IPS DF 6.9 (cell line): ENCODE data around the gene ATF5.
"Not testable (repeated sequence)": the region's sequence is repeated elsewhere in the genome, so short reads cannot be mapped to it uniquely, and the experiment has no call there.

Experiments used
- DNase-seq: peaks from one replicate; pipeline ENCODE4 v3.0.0-alpha.2; 2013; ENCODE audit warnings: low read depth, low spot score
- H3K27ac ChIP-seq: one replicate; pipeline ENCODE4 v1.5.1; 2013; ENCODE audit warnings: low read length, control low read depth
- H3K27me3 ChIP-seq: 2 replicates; pipeline ENCODE4 v1.6.1; 2013; ENCODE audit warnings: mild to moderate bottlenecking, low read length; ENCODE audit not compliant: control insufficient read depth, insufficient read depth
- H3K36me3 ChIP-seq: 2 replicates; pipeline ENCODE4 v1.6.1; 2013; ENCODE audit warnings: low read length; ENCODE audit not compliant: control insufficient read depth, insufficient read depth
- H3K4me1 ChIP-seq: 2 replicates; pipeline ENCODE4 v1.6.1; 2013; ENCODE audit warnings: low read length; ENCODE audit not compliant: control insufficient read depth, insufficient read depth
- H3K4me3 ChIP-seq: 2 replicates; pipeline ENCODE4 v1.5.1; 2013; ENCODE audit warnings: mild to moderate bottlenecking, low read length
- H3K9me3 ChIP-seq: 2 replicates; pipeline ENCODE4 v1.6.1; 2013; ENCODE audit warnings: low read length, inconsistent platforms; ENCODE audit not compliant: control insufficient read depth, insufficient read depth
- WGBS: extraction: QIAGEN DNeasy Blood & Tissue Kit; methylation state at CpG from one replicate; pipeline ENCODE4 v1.1.7; 2013; ENCODE audit warnings: mixed read lengths, missing lambda C conversion rate; ENCODE audit not compliant: insufficient read length, insufficient coverage; 5-methylcytosine and 5-hydroxymethylcytosine counted together

Gene ATF5

DNA sequence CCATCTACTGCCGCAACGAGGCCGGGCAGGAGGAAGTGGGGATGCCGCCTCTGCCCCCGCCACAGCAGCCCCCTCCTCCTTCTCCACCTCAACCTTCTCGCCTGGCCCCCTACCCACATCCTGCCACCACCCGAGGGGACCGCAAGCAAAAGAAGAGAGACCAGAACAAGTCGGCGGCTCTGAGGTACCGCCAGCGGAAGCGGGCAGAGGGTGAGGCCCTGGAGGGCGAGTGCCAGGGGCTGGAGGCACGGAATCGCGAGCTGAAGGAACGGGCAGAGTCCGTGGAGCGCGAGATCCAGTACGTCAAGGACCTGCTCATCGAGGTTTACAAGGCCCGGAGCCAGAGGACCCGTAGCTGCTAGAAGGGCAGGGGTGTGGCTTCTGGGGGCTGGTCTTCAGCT lies 3.7 kb downstream of the ATF5 start:
- WGBS, result no CpG with 5 or more reads among the region's 25 CpGs
- H3K4me1 ChIP-seq, result peaks cover 3% of the 10 kb centered on the region; the same call in 1 of the 2 replicates
- no peaks in the 10 kb centered on the region for H3K9me3 ChIP-seq
- no peak overlapping the region for H3K4me3 ChIP-seq
- no peak for DNase-seq
- no peak overlapping the region for H3K27ac ChIP-seq
- H3K27me3 ChIP-seq, result no peaks in the 10 kb centered on the region
- H3K36me3 ChIP-seq, result peaks cover under 1% of the 10 kb centered on the region; the same call in 1 of the 2 replicates

DNA sequence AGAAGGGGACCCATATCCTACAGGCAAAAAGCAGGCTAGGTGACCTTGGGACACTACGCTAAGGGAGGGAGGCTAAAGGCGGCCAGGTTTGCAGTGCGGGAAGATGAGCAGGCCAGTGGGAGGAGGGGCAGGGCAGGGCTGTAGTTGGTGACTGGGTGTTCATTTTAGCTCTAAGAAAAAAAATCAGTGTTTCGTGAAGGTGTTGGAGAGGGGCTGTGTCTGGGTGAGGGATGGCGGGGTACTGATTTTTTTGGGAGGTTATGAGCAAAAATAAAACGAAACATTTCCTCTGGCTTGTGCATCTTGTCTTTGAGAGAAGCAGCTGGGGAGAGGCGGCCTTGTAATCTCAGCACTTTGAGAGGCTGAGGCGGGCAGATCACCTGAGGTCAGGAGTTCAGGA lies 4.6 kb downstream of the ATF5 start:
- Histone ChIP-seq H3K36me3 (no peaks in the 10 kb centered on the region), H3K9me3 (no peaks in the 10 kb centered on the region), H3K27me3 (no peaks in the 10 kb centered on the region), H3K4me3 (no peak overlapping the region), H3K4me1 (peaks cover 1% of the 10 kb centered on the region; the same call in 1 of the 2 replicates), H3K27ac (no peak overlapping the region)
- WGBS, result 100% methylated on average over 1 of the region's 8 CpGs
- DNase-seq, result no peak

DNA sequence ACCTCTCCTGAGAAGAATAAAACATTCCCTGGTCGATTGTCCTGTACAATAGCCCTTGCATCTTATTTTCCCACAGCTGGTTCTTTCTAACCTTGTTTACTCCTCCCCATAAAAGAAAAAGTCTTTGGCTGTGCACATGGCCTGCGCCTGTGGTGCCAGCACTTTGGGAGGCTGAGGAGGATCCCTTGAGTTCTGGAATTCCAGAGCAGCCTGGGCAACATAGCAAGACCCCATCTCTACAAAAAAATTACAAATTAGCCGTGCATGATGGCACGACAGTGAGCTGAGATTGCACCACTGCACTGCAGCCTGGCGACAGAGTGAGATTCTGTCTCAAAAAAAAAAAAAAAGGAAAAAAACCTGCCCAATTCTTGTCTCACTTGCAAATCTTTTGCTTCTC lies 7.5 kb downstream of the ATF5 start:
- no CpG with 5 or more reads among the region's 5 CpGs for WGBS

DNA sequence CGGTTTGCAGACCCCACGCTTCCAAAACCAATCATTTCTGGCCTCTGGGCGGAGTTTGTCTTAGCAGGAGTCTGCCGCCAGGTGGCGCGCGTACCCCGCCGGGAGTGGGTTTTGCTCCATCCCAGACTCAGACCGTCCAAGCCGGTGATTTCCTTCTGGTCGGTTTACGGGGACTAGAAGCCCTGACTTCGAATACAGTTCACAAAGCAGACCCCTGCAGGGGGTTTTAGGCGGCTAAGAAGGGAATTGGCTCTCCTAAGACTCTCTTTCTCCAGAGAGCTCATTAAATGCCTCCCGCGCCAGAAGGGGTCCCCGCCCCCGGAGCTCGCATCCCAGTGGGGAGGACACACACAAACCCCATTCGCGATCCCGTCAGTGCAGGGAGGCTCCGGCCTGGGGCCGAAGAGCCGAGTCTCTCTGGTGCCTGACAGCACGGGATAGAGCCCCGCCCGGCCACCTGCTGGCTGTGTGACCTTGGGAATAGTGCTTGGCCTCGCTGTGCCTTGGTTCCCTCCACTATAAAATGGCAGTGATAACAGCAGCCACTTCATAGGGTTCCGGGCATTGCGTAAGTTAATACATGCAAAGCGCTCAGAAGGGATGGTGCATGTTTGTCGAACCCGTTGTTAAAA lies 8.9 kb downstream of the ATF5 start:
- H3K9me3 ChIP-seq, result no peaks in the 10 kb centered on the region
- H3K27ac ChIP-seq, result no peak overlapping the region
- no peak for DNase-seq
- H3K27me3 ChIP-seq, result no peaks in the 10 kb centered on the region
- no peaks in the 10 kb centered on the region for H3K4me1 ChIP-seq
- no peak overlapping the region for H3K4me3 ChIP-seq
- H3K36me3 ChIP-seq, result no peaks in the 10 kb centered on the region
- no CpG with 5 or more reads among the region's 35 CpGs for WGBS

More for the DNA sequence above, 7.5 kb downstream of the ATF5 start:
- Histone ChIP-seq H3K9me3 (no peaks in the 10 kb centered on the region), H3K4me1 (no peaks in the 10 kb centered on the region), H3K36me3 (no peaks in the 10 kb centered on the region), H3K27ac (no peak overlapping the region), H3K4me3 (no peak overlapping the region), H3K27me3 (no peaks in the 10 kb centered on the region)
- DNase-seq, result no peak

DNA sequence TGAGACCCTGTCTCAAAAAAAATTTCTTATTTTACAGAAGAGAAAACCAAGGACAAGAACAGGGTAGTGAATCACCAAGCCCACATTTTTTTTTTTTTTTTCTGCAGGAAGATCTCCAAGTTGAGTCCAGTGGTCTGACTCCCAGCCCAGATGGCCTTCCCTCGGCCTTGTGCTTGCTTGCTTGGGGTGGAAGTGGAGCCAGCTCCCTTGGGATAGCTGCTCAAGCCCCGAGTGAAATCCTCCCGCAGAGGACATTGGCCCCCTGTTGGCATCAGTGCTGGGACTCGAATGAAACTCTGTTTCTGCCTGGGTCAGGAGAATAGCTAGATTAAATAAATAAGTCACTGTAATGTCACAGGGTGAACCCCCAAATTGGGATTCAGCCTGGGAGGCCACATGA lies 9.7 kb downstream of the ATF5 start:
- WGBS, result no CpG with 5 or more reads among the region's 4 CpGs
- Histone ChIP-seq H3K4me1 (no peaks in the 10 kb centered on the region), H3K27ac (no peak overlapping the region), H3K36me3 (no peaks in the 10 kb centered on the region), H3K27me3 (no peaks in the 10 kb centered on the region), H3K9me3 (no peaks in the 10 kb centered on the region), H3K4me3 (no peak overlapping the region)
- DNase-seq, result no peak

DNA sequence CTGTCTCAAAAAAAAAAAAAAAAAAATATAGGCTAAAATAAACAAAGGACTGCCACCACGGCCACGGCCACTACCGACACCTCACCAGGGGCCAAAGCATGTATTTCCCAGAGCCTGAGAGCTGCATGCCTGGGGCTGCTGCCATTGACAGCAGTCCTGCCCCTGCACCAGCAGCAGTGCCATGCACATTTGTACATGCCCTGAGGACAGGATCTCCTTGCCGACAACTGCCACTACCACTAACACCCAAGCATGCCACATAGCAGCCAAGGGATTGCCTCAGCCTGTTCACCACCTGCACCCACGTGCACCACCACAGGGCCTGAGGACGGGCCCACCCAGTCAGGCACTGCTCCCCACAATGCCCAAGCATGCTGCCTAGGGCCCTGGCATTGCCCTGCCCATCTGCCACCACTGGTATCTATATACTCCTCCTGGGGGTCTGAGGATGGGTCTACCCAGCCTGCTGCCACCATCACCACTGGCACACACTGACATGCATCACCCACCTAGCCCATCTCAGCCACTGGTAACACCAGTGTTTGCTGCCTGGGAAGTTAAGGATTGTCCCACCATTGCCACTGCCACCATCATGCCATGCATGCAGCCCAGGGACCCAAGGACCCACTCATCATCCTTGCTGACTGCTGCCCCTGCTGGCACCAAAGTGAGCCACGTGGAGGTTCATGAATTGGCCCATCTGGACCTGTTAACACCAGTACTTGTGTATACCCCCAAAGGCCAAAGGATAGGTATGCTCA lies 10.9 kb downstream of the ATF5 start:
- Histone ChIP-seq H3K27me3 (no peaks in the 10 kb centered on the region), H3K9me3 (no peaks in the 10 kb centered on the region), H3K4me1 (no peaks in the 10 kb centered on the region), H3K27ac (no peak overlapping the region), H3K4me3 (no peak overlapping the region), H3K36me3 (no peaks in the 10 kb centered on the region)
- DNase-seq, result no peak
- no CpG with 5 or more reads among the region's 7 CpGs for WGBS

DNA sequence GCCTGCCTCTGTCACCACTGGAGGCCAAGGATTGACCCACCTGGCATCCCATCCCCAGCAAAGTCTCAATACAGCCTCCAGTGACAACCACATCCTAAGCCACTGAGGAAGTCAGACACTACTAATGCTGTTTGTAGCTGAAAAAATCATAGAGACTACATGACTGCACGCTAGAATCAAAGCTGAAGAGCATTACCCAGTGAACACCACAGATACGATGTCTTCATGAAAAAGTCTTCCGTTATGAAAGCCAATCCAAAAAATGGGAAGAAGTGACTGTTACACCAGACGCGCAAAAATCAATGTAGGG lies 11.4 kb downstream of the ATF5 start:
- no peaks in the 10 kb centered on the region for H3K36me3 ChIP-seq
- no peak overlapping the region for H3K27ac ChIP-seq
- H3K9me3 ChIP-seq, result no peaks in the 10 kb centered on the region
- DNase-seq, result no peak
- H3K27me3 ChIP-seq, result no peaks in the 10 kb centered on the region
- whole genome bisulfite sequencing, result no CpG with 5 or more reads among the region's 5 CpGs
- no peaks in the 10 kb centered on the region for H3K4me1 ChIP-seq
- H3K4me3 ChIP-seq, result no peak overlapping the region

DNA sequence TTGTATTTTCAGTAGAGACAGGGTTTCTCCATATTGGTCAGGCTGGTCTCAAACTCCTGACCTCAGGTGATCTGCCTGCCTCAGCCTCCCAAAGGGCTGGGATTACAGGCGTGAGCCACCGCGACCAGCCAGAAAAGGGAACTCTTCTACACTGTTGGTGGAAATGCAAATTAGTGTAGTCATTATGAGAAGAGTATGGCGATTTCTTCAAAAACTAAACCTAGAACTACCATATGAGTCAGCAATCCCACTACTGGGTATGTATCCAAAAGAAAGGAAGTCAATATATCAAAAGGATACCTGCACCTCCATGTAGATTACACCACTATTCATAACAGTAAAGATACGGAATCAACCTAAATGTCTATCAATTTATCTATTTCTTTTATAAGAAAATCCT lies 15.6 kb downstream of the ATF5 start:
- H3K4me3 ChIP-seq, DNase-seq, H3K36me3 ChIP-seq, H3K4me1 ChIP-seq, H3K9me3 ChIP-seq, H3K27ac ChIP-seq, H3K27me3 ChIP-seq: not testable (repeated sequence)
- no CpG with 5 or more reads among the region's 5 CpGs for WGBS

DNA sequence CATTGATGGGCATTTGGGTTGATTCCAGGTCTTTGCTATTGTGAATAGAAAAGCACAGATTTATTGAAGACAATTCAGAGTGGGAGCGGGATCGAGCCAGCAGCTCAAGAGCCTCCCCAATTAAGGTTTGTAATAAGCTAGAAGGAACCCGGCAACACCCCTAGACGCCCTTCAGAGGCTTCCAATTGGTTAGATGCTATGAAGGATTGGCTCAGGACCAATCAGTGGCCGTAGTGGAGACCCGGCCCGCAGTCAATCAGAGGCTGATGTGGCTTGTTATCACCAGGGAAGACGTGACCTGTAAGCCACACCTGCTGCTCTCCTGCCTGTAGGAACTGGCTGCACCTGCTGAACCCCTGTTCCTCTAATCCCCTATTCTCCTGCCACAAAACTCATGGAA lies 17.4 kb downstream of the ATF5 start:
- WGBS, result no CpG with 5 or more reads among the region's 8 CpGs
- DNase-seq, result no peak
- no peak overlapping the region for H3K4me3 ChIP-seq

DNA sequence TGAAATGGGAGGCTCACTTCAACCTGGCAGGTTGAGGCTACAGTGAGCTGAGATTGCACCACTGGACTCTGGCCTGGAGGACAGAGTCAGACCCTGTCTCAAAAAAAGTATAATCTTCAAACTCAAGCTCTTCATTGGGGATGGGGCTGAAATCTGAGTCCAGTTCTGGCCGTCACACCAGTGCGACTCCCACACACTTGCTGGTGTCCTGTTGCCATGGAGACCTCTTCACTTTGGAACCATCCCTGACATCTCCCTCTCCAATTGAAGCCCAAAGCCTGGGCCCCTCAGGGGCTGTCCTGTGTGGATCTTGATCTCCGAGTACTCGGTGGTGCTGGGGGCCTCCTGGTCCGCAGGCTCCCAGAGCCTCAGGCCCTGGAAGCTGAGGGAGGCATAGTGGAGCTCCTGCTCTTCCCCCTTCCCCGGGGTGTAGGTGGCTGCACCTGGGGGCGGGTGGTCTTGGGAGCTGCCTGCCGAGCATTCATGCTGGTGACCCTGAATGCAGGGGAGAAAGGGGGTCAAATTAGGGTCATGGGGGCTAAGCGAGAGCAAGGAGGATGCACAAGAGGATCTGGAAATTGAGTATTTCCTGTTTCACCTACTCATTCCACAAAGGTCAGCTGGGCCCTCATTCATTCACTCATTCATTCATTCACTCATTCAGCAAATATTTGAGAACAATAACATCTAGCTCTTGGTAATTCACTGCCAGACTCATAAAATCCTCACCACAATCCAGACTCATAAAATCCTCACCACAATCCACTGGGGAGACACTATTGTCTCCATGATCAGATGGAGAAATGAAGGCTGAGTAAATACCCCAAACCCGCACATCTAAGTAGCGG lies 21.0 kb downstream of the ATF5 start:
- no peak for DNase-seq
- Histone ChIP-seq H3K4me3 (no peak overlapping the region), H3K4me1 (no peaks in the 10 kb centered on the region; the same call in 1 of the 2 replicates), H3K36me3 (no peaks in the 10 kb centered on the region), H3K27ac (no peak overlapping the region), H3K9me3 (no peaks in the 10 kb centered on the region), H3K27me3 (no peaks in the 10 kb centered on the region)
- WGBS, result no CpG with 5 or more reads among the region's 11 CpGs

More for the DNA sequence above, 17.4 kb downstream of the ATF5 start:
- no peaks in the 10 kb centered on the region for H3K27me3 ChIP-seq
- no peaks in the 10 kb centered on the region for H3K36me3 ChIP-seq
- no peaks in the 10 kb centered on the region for H3K4me1 ChIP-seq
- H3K9me3 ChIP-seq, result no peaks in the 10 kb centered on the region
- H3K27ac ChIP-seq, result no peak overlapping the region
